ENCODE data around the gene ERCC6L2. TPM values are rescaled to one million over a fixed set of nuclear protein-coding genes. Genes with fewer than 3 reads are reported as not detected.

Gene ERCC6L2, protein sequence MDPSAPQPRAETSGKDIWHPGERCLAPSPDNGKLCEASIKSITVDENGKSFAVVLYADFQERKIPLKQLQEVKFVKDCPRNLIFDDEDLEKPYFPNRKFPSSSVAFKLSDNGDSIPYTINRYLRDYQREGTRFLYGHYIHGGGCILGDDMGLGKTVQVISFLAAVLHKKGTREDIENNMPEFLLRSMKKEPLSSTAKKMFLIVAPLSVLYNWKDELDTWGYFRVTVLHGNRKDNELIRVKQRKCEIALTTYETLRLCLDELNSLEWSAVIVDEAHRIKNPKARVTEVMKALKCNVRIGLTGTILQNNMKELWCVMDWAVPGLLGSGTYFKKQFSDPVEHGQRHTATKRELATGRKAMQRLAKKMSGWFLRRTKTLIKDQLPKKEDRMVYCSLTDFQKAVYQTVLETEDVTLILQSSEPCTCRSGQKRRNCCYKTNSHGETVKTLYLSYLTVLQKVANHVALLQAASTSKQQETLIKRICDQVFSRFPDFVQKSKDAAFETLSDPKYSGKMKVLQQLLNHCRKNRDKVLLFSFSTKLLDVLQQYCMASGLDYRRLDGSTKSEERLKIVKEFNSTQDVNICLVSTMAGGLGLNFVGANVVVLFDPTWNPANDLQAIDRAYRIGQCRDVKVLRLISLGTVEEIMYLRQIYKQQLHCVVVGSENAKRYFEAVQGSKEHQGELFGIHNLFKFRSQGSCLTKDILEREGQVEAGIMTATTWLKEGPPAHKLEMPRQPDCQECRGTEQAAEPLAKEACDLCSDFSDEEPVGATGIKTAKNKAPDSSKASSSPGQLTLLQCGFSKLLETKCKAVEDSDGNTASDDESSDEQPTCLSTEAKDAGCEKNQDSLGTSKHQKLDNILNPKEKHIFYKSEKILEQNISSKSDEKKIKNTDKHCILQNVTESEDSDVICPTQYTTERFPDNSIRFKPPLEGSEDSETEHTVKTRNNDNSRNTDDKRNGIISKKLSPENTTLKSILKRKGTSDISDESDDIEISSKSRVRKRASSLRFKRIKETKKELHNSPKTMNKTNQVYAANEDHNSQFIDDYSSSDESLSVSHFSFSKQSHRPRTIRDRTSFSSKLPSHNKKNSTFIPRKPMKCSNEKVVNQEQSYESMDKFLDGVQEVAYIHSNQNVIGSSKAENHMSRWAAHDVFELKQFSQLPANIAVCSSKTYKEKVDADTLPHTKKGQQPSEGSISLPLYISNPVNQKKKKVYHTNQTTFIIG (N-terminal part only)
- 47.2 and 65.8 TPM in 2 replicates for total RNA-seq (2014; rRNA removed; shearing (Covaris generic))
- polyA plus RNA-seq (2015; cell fraction: cytosol; rRNA removed) = 13.4 and 32.6 TPM in 2 replicates
- polyA plus RNA-seq (2015; cell fraction: nucleus; rRNA removed) = 22.3 and 43.6 TPM in 2 replicates

DNA sequence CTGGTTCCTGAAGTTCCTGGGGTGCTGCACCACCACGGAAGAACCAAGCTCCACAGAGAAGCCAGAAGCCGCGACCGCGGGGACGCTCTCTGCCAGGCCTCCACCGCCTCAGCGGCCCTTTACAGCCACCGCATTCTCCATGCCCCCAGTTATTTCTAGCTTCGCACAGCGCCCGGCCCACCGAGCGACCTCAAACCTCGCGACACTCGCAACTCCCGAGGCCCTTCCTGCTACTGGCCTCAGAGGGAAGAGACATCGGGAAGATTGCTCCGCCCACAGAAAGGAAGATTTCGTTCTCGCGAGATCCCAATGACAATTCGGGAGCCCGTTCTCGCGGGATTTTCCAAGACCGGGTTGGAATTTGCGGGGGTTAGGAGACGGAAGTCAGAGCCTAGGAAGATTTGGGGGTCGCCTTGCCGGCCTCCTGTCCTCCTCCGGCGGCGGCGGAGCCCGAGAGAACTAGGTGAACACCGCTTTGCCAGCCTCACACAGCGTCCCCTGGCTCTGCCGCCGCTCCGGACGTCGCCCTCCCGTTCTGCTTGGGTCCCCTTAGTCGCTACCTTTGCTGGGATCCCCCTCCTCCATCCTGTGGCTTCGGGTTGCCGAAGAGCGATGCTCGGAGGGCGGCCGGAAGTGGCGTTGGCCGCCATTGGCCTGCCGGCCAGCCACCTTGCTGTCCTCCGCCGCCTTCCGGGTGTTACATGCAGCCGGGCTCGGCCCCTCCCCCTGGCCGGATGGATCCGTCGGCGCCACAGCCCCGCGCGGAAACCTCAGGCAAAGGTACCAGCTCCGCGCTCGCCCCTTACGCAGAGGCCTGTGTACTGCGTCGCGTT is at the start of gene ERCC6L2:
ERCC6L2 (plus strand) TSS at position 387 of the 833 bp plus-strand sequence; CDS start at position 735, 348 bp downstream.
- in situ Hi-C loops (cut with HindIII; ENCODE audit: low pct_unique_long_range_greater_than_20kb, low sequenced_read_pairs) = no loop called here
- DNase-seq (ENCODE audit: low read depth, low spot score) = peak; percentile 99

DNA sequence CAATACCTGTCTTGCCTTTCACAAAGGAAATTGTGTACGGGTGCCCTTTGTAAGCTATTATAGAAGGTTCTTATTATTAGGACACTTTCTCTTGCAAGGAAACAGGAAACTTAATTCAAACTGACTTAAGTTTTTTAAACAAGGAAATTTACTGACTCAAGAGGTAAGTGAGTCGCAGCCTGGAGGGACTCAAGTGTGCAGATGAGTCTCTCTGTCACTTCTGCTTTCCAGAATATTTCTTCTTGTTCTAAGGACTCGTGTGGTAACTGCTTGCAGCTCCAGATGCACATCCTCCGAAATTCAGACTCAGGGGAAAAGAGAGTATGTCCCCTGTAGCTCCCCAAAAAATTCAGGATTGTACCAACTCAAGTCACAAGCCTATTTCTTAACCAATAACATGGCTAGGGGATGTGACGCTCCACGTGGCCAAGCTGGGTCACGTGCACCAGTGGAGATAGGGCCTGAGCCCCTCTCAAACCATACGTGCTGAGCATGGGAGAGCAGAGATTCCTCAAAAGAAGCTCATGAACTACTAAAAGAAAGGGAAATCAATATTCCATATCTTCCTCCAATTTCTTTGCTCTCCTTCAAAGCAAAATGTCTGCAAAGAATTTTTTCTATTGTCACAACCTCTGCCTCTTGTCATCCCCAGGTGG is 49.2 kb upstream of the ERCC6L2 start:
- no peak for DNase-seq (ENCODE audit: low read depth, low spot score)
- in situ Hi-C loops (cut with HindIII; ENCODE audit: low pct_unique_long_range_greater_than_20kb, low sequenced_read_pairs) = no loop called here

DNA sequence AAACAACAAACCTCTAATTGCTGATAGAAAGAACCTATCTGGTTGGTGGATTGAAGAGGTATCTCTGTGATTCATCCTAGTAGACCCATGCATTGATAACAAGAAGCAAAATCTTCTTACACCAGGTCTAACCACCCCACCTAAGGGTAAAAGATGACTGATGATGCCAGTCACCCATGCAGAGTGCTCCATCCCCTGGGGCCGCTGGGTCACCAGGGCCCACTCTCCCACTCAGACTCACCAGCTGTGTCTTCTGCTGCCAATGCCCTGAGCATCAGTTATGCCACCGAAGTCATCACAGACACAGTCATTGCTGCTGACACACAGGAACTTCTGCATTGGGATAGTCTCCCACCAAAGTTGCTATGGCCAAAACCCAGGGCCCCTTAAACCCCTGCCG is 44.7 kb upstream of the ERCC6L2 start:
- in situ Hi-C loops (cut with HindIII; ENCODE audit: low pct_unique_long_range_greater_than_20kb, low sequenced_read_pairs) = no loop called here
- no peak for DNase-seq (ENCODE audit: low read depth, low spot score)

DNA sequence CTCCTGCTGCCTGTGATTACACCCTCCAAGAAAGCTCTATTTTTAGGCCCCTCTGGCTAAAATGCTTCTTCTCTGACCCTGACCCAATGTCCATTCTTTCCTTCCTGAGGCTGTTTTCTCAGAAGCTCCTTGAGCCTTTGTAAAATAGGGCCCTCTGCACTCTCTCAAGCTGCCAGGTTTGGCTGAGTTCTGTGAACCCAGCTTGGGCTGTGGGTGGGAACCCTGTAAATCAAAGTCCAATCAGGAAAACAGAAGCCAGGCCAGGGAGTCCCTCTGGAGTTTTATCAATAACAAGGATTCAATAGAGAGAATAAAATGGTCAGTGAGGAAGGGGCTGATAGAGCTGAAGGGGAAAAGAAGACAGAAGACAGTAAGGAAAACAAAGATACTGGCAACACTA is 43.7 kb upstream of the ERCC6L2 start:
- DNase-seq (ENCODE audit: low read depth, low spot score) = no peak
- in situ Hi-C loops (cut with HindIII; ENCODE audit: low pct_unique_long_range_greater_than_20kb, low sequenced_read_pairs) = no loop called here

DNA sequence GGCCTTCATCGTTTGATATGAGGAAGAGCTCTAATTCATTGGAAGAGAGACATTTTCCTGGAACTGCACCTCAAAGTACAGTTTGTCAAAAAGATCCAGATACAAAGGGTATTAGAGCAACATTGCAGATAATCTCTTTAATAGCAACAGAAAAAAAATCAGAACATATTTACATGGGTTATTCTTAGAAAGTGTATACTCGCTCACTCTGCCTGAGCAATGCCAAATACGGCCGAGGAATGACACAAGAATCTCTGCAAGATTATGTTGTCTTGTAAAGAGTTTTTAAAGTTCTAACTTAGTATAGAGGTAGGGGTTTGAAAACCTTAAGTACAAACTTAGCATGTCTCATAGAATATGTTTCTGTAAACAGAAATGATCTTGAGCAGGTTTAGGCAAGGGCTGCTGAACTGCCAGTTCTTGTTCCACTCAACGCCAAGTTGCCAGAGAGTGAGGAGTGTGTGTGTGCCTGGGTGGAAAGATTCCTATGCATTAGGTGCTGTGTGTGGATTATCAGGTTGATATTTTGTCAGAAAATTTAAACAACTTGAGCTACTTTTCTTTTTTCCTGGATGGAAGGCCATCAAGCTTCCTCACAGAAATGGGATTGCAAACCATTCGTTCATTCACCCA is 41.8 kb upstream of the ERCC6L2 start:
- in situ Hi-C loops (cut with HindIII; ENCODE audit: low pct_unique_long_range_greater_than_20kb, low sequenced_read_pairs) = no loop called here
- no peak for DNase-seq (ENCODE audit: low read depth, low spot score)

DNA sequence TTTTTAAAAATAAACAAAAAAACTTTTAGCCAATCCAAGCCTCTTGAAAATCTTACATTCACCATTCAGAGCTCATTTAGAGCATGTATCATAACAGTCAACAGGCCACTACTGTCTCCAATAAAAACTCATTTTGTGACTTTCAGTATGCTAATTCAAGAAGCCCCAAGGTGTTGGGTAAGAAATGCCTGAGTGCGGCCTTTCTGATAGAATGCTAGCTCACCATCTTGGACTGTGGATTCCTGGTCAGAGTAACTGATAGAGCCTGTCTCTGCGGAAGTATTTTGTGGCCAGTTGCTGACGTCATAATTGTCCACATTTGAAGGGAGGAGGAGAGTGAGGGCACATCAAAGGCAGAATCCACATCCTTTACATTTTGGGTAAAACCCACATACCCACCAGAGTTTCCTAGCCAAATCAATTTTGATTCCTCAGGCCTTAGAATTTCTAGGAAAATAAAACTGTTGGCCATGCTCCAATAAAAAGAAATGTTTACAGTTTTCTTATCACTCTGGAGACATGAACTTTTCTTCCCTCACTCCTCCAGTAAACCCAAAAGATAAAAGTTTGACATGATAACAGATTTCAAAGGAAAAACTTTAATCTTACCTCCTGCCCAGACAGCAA is 41.1 kb upstream of the ERCC6L2 start:
- peak; percentile 53 for DNase-seq (ENCODE audit: low read depth, low spot score)
- in situ Hi-C loops (cut with HindIII; ENCODE audit: low pct_unique_long_range_greater_than_20kb, low sequenced_read_pairs) = no loop called here

DNA sequence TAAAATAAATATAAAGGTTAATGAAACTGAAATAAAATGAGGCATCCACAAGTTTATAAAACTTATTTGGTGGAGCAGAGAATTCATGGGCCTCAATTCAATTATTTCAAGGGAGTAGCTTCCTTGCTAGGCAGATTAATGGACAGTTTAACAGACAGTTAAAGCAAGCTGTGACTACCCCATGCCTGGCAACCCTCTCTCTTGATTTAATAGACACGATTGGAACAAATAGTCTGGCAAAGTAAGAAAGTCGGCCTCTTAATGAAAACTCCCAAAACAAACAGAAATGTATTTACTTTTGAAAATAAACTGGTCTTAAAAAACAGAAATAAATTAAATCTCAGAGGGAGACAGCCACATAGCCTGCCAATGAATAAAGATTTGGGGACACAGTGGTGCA is 40.1 kb upstream of the ERCC6L2 start:
- in situ Hi-C loops (cut with HindIII; ENCODE audit: low pct_unique_long_range_greater_than_20kb, low sequenced_read_pairs) = no loop called here

DNA sequence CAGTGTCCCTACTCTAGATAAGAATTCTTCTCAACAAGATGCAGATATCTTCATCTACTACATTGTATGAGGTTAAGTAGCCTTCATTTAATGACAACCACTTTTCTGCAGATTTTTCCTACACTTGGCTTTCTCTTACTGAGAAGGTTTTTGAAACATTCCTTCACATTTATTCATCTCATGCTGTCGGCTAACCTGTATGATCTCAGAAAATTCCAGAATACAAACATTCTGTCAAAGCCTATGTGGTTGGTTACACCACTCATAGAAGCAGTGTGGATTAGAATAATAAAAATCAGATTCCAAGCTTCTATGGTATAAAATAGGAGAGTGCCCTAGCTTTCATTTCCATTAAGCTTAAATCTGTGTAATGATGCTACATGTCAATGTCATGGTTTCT is 39.4 kb upstream of the ERCC6L2 start:
- no peak for DNase-seq (ENCODE audit: low read depth, low spot score)
- in situ Hi-C loops (cut with HindIII; ENCODE audit: low pct_unique_long_range_greater_than_20kb, low sequenced_read_pairs) = no loop called here

More for the DNA sequence above, 40.1 kb upstream of the ERCC6L2 start:
- DNase-seq (ENCODE audit: low read depth, low spot score) = no peak

DNA sequence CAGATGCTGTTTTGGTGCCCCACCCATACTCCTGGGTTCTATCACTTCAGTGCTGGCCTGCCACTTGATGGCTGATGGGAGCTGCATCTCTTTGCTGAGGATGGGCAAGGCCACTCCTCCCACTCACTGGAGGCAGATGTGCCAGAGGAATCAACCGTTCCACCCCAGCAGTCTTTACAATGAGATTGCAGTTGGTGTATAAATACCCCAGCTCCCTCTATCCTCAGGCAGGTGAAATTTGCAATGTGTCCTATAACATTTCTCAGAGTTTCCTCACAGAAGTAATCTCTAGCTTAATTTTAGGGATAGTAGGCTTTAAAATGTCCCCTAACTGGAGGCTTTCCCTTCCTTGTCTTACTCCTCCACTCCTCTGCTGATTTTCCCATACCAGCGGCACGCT is 36.5 kb upstream of the ERCC6L2 start:
- in situ Hi-C loops (cut with HindIII; ENCODE audit: low pct_unique_long_range_greater_than_20kb, low sequenced_read_pairs) = no loop called here

DNA sequence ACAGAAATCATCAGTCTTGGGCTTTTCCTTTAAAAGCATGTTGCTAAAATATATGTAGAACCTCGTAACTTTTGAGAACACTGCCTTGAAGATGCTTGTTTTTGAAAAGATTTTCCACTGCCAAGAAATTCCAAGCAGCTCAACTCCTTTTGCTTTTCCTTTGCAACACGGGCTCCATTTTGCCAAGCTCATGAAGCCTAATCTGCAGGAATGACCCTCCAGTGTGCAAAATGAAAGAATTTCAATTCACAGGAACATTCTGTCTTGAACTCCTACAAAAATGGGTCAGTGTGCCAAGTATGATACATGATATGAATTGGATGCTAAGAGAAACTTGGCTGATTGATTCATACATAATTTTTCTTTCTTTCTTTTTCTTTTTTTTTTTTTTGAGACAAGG is 35.4 kb upstream of the ERCC6L2 start:
- in situ Hi-C loops (cut with HindIII; ENCODE audit: low pct_unique_long_range_greater_than_20kb, low sequenced_read_pairs) = no loop called here

More for the DNA sequence above, 36.5 kb upstream of the ERCC6L2 start:
- no peak for DNase-seq (ENCODE audit: low read depth, low spot score)

DNA sequence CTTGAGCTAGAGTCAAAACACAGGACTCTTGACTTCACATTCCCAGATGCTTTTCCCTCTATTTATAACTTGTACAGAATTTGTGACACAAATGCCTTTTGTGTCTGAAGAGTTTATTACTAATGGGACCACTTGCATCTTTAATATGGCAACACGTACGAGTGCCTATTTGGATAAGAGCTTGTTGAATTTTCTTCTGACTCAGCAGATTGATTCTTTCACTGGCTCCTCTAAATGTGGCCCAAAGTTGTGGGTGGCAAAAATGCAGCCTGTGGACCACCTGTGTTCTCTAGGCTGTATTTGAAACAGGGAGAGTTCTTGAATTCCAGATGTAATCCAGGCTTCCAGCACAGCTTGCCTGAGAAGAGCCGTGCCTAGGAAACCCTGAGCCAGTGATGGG is 34.1 kb upstream of the ERCC6L2 start:
- no peak for DNase-seq (ENCODE audit: low read depth, low spot score)
- in situ Hi-C loops (cut with HindIII; ENCODE audit: low pct_unique_long_range_greater_than_20kb, low sequenced_read_pairs) = no loop called here

More for the DNA sequence above, 35.4 kb upstream of the ERCC6L2 start:
- no peak for DNase-seq (ENCODE audit: low read depth, low spot score)

DNA sequence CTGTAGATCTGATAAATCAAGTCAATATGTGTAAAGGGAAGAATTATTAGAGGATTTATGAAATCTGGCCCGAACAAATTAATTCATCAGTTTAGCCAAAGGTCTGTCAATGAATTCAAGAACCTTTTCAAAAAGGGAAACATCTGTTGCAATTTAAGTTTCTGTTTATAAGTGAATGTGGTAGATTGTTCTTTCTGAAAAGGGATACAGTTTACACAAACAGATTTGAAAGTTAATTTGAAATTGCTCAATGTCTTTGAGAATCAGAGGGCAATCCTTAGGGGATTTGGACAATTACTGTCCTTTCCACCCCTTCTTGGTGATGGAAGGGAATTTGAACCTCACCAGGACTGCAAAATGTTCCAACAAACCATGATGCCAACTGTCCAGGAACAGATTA is 29.7 kb upstream of the ERCC6L2 start:
- no peak for DNase-seq (ENCODE audit: low read depth, low spot score)
- in situ Hi-C loops (cut with HindIII; ENCODE audit: low pct_unique_long_range_greater_than_20kb, low sequenced_read_pairs) = no loop called here

DNA sequence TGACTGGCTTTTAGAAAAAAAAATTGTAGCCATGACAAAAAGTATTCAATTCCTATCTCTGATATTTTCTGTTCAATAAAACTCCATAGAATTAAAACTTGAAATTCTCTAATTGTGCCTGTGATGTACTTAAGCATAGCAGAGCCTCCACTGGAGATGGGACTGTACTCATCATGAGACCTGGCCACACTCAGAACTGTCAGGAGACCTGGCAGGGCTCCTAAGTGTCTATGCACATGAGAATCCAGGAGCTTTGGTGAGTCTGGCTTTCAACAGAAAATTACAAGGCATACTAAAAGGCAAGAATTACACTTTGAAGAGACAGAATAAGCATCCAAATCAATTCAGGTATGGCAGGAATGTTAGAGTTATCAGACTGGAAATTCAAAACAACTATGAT is 26.7 kb upstream of the ERCC6L2 start:
- no peak for DNase-seq (ENCODE audit: low read depth, low spot score)
- in situ Hi-C loops (cut with HindIII; ENCODE audit: low pct_unique_long_range_greater_than_20kb, low sequenced_read_pairs) = no loop called here

DNA sequence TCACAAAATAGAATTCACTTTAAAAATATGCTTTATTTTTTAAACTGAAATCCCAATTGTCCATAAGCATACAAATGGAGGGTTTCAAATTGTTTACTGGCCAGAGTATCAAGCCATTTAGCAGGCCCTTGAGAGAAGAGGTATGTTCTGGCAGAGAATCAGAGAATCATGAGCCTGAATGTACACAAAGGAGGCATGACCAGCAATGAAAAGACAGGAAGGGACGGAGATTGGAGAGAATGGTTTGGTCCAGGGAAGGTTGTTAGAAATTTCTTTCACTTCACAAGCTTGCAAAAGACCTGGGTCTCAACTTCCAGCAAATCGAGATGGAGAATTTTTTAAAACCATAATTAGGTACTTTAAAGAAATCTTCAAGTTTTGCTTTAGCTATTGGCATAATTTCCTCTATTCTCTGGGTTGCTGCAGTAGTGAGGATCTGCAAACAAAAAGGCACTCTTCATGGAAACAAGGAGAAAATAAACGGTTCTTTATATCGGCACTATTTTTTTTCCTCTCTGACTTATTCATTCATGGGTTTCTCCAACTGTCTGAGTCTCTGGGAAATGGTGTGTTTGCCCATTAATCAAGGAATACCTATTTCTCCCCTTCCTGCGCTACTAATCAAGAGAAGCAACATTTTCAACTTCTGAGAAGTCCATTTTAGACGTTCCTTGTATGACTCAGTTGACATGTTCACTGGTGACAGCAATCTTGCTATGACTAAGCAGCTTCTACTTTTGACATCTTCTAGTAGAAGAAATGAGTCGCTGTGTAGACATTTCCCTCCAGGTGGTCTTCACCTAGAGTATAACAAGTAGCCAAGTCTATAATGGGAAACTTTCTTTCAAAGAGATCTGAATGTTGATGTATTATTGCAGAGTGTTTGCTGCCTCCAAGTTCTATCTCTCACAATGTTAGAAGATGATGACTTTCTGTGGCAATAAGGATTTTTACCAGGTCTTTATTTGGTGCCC is 23.1 kb upstream of the ERCC6L2 start:
- peak; percentile 64 for DNase-seq (ENCODE audit: low read depth, low spot score)
- in situ Hi-C loops (cut with HindIII; ENCODE audit: low pct_unique_long_range_greater_than_20kb, low sequenced_read_pairs) = no loop called here

Data from SK-MEL-5 (cell line).